WTC11 (cell line): ENCODE results near the gene DNM3.

Experiments used
- ATF1 ChIP-seq: sonication (generic); formaldehyde crosslinking; IDR thresholded peaks from 2 replicates; pipeline ENCODE4 v1.8.1; 2023; ENCODE audit warnings: mild to moderate bottlenecking, moderate library complexity, missing genetic modification reagents
- HMGXB4 ChIP-seq: sonication (generic); formaldehyde crosslinking; IDR thresholded peaks from 2 replicates; pipeline ENCODE4 v1.8.1; 2023; ENCODE audit warnings: mild to moderate bottlenecking, moderate library complexity, missing genetic modification reagents
- NR2C2 ChIP-seq: sonication (generic); formaldehyde crosslinking; IDR thresholded peaks from 2 replicates; pipeline ENCODE4 v1.8.0; 2022; ENCODE audit warnings: mild to moderate bottlenecking, missing genetic modification reagents
- RELA ChIP-seq: sonication (generic); formaldehyde crosslinking; IDR thresholded peaks from 2 replicates; pipeline ENCODE4 v1.8.1; 2022; ENCODE audit warnings: missing genetic modification reagents, mild to moderate bottlenecking, borderline replicate concordance
- TCF7 ChIP-seq: sonication (generic); formaldehyde crosslinking; IDR thresholded peaks from 2 replicates; pipeline ENCODE4 v1.8.0; 2022; ENCODE audit warnings: mild to moderate bottlenecking, low read depth, missing genetic modification reagents, moderate library complexity
- ZNF281 ChIP-seq: sonication (generic); formaldehyde crosslinking; IDR thresholded peaks from 2 replicates; pipeline ENCODE4 v1.8.0; 2023; ENCODE audit warnings: mild to moderate bottlenecking, missing genetic modification reagents
- TF ChIP-seq, protein P1 (sequence below): sonication (generic); formaldehyde crosslinking; IDR thresholded peaks from 2 replicates; pipeline ENCODE4 v1.8.0; 2022; ENCODE audit warnings: mild to moderate bottlenecking, missing genetic modification reagents
- TF ChIP-seq, protein P2 (sequence below): fragments of 200-600 bp; IDR thresholded peaks from 2 replicates; pipeline ENCODE4 v1.8.0; 2022; ENCODE audit warnings: antibody characterized with exemption
- TF ChIP-seq, protein P3 (sequence below): sonication (generic); formaldehyde crosslinking; IDR thresholded peaks from 2 replicates; pipeline ENCODE4 v1.8.0; 2022; ENCODE audit warnings: mild to moderate bottlenecking, missing genetic modification reagents
- TF ChIP-seq, protein P4 (sequence below): sonication (generic); formaldehyde crosslinking; IDR thresholded peaks from 2 replicates; pipeline ENCODE4 v1.8.1; 2022; ENCODE audit warnings: mild to moderate bottlenecking, moderate library complexity, missing genetic modification reagents
- TF ChIP-seq, protein P5 (sequence below): sonication (generic); formaldehyde crosslinking; IDR thresholded peaks from 2 replicates; pipeline ENCODE4 v1.8.1; 2022; ENCODE audit warnings: low read depth, missing genetic modification reagents, borderline replicate concordance
- TF ChIP-seq, protein P6 (sequence below): sonication (generic); formaldehyde crosslinking; conservative IDR thresholded peaks from 2 replicates; pipeline ENCODE4 v1.8.1; 2023; ENCODE audit warnings: mild to moderate bottlenecking, low read depth, missing genetic modification reagents, moderate library complexity

- TF ChIP-seq, protein P1, sequence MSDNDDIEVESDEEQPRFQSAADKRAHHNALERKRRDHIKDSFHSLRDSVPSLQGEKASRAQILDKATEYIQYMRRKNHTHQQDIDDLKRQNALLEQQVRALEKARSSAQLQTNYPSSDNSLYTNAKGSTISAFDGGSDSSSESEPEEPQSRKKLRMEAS: no peak
- TF ChIP-seq, protein P2, sequence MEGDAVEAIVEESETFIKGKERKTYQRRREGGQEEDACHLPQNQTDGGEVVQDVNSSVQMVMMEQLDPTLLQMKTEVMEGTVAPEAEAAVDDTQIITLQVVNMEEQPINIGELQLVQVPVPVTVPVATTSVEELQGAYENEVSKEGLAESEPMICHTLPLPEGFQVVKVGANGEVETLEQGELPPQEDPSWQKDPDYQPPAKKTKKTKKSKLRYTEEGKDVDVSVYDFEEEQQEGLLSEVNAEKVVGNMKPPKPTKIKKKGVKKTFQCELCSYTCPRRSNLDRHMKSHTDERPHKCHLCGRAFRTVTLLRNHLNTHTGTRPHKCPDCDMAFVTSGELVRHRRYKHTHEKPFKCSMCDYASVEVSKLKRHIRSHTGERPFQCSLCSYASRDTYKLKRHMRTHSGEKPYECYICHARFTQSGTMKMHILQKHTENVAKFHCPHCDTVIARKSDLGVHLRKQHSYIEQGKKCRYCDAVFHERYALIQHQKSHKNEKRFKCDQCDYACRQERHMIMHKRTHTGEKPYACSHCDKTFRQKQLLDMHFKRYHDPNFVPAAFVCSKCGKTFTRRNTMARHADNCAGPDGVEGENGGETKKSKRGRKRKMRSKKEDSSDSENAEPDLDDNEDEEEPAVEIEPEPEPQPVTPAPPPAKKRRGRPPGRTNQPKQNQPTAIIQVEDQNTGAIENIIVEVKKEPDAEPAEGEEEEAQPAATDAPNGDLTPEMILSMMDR: no peak
- TF ChIP-seq, protein P3, sequence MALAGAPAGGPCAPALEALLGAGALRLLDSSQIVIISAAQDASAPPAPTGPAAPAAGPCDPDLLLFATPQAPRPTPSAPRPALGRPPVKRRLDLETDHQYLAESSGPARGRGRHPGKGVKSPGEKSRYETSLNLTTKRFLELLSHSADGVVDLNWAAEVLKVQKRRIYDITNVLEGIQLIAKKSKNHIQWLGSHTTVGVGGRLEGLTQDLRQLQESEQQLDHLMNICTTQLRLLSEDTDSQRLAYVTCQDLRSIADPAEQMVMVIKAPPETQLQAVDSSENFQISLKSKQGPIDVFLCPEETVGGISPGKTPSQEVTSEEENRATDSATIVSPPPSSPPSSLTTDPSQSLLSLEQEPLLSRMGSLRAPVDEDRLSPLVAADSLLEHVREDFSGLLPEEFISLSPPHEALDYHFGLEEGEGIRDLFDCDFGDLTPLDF (CRISPR knock-in tag): no peak
- TF ChIP-seq ATF1: no peak
- TF ChIP-seq HMGXB4 (CRISPR knock-in tag): no peak
- no peak for TF ChIP-seq RELA
- TF ChIP-seq, protein P4, sequence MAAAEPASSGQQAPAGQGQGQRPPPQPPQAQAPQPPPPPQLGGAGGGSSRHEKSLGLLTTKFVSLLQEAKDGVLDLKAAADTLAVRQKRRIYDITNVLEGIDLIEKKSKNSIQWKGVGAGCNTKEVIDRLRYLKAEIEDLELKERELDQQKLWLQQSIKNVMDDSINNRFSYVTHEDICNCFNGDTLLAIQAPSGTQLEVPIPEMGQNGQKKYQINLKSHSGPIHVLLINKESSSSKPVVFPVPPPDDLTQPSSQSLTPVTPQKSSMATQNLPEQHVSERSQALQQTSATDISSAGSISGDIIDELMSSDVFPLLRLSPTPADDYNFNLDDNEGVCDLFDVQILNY (CRISPR knock-in tag): no peak
- no peak for TF ChIP-seq NR2C2 (CRISPR knock-in tag)
- TF ChIP-seq, protein P5, sequence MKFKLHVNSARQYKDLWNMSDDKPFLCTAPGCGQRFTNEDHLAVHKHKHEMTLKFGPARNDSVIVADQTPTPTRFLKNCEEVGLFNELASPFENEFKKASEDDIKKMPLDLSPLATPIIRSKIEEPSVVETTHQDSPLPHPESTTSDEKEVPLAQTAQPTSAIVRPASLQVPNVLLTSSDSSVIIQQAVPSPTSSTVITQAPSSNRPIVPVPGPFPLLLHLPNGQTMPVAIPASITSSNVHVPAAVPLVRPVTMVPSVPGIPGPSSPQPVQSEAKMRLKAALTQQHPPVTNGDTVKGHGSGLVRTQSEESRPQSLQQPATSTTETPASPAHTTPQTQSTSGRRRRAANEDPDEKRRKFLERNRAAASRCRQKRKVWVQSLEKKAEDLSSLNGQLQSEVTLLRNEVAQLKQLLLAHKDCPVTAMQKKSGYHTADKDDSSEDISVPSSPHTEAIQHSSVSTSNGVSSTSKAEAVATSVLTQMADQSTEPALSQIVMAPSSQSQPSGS: no peak
- TF ChIP-seq, protein P6, sequence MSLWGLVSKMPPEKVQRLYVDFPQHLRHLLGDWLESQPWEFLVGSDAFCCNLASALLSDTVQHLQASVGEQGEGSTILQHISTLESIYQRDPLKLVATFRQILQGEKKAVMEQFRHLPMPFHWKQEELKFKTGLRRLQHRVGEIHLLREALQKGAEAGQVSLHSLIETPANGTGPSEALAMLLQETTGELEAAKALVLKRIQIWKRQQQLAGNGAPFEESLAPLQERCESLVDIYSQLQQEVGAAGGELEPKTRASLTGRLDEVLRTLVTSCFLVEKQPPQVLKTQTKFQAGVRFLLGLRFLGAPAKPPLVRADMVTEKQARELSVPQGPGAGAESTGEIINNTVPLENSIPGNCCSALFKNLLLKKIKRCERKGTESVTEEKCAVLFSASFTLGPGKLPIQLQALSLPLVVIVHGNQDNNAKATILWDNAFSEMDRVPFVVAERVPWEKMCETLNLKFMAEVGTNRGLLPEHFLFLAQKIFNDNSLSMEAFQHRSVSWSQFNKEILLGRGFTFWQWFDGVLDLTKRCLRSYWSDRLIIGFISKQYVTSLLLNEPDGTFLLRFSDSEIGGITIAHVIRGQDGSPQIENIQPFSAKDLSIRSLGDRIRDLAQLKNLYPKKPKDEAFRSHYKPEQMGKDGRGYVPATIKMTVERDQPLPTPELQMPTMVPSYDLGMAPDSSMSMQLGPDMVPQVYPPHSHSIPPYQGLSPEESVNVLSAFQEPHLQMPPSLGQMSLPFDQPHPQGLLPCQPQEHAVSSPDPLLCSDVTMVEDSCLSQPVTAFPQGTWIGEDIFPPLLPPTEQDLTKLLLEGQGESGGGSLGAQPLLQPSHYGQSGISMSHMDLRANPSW: no peak
- TF ChIP-seq TCF7: no peak
- no peak for TF ChIP-seq ZNF281 (CRISPR knock-in tag)
These were observed 36.4 kb downstream of the DNM3 start for GRCh38 chr1:171877701-171878100.
